DND-41 (cell line): ENCODE results near the gene TLX3.

Experiments used
- CTCF ChIP-seq: IDR thresholded peaks from 2 replicates; pipeline ENCODE4 v1.5.1; 2012; ENCODE audit warnings: borderline replicate concordance, low read length, moderate library complexity, mild to moderate bottlenecking; ENCODE audit not compliant: poor library complexity, severe bottlenecking; ENCODE audit errors: extremely low read depth
- EZH2 ChIP-seq: IDR thresholded peaks from 3 replicates; pipeline ENCODE4 v1.6.1; 2012; ENCODE audit warnings: borderline replicate concordance, low read depth, mild to moderate bottlenecking, moderate library complexity, low read length, inconsistent platforms; ENCODE audit not compliant: severe bottlenecking

- TF ChIP-seq CTCF (no peak), EZH2 (no peak)
These were observed 21.0 kb upstream of the TLX3 start for GRCh38 chr5:171288066-171288465.
